Gastrocnemius medialis (tissue), 4 donors: ENCODE results near the gene NF2.

Experiments used
- CTCF ChIP-seq, 5 experiments: fragments of 450-650 bp in 3 of 5; fragments of 200-600 bp in 2 of 5; sonication (generic) in 2 of 5; IDR thresholded peaks in 4 of 5; conservative IDR thresholded peaks in 1 of 5; 1 replicate in 4 of 5; 2 replicates in 1 of 5; pipeline ENCODE4 v1.5.1; 2016 to 2019; ENCODE audit warnings: antibody characterized with exemption in 5 of 5, mild to moderate bottlenecking in 3 of 5, moderate library complexity in 3 of 5
- POLR2A ChIP-seq, 2 donors: fragments of 450-650 bp; IDR thresholded peaks; one replicate each; pipeline ENCODE4 v1.6.1; 2017; ENCODE audit warnings: antibody characterized with exemption in 2 of 2, mild to moderate bottlenecking in 2 of 2, moderate library complexity in 2 of 2

GRCh38 chr22:29684244-29684643 is 80.8 kb downstream of the NF2 start:
- TF ChIP-seq CTCF (IDR thresholded peaks at IDR 0.05 in 4 of 5, conservative IDR thresholded peaks at IDR 0.05 in 1 of 5), result no peak
- no peak for TF ChIP-seq POLR2A (IDR thresholded peaks at IDR 0.05)
